ENCODE measurements around the gene KDM4B. TPM values are rescaled to one million over a fixed set of nuclear protein-coding genes. Genes with fewer than 3 reads are reported as not detected.

The KDM4B gene
- total RNA-seq, 1 experiment from 2014 or later, result 35.9 TPM

DNA sequence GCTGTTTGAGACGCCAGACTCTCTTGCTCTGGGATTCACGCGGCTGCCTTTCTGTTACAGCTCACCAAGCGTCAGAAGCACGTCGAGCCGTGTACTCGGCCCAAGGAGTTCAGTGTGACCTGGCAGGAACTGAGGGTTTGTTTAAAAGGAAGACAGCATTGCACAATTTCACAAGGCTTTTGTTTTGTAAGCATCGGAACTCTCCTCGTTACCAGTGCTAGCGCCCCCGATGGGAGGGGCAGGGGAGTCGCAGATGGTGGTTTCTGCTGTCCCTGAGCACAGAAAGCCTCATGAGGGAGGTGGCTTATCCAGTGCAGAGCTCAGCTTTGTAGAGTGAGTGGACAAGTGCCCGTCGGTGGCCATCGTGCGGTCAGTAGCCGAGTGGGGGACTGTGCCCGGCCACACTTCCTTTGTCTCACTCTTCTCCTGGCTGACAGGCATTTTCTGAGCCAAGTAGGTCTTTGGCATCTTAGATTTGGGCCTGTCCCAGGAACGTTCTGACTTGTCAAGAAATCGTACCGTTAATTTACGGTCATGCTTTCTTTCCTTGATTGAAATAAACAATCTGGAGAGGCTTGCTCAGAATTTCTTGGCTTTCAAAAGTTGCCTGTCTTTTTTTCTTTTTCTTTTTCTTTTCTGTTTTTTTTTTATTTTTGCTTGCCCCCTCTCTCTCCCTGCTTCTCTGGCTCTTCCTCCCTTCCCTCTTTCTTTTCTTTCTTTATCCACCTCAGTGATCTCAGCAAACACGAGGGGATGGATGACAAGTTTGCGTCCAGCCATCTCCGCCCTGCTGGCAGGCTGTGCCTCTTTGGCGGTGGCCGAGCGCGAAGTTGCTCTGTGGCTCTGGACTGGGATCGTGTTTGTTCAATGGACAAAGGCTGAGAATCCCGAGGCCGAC lies 7.7 kb downstream of the KDM4B start:
- Histone ChIP-seq H3K4me3 (replicated peaks in 1 of 2; ENCODE audit: low read depth in 1 of 2, low read length in 2 of 2) (no peak overlapping the region), H3K9me2 (ENCODE audit: insufficient read depth) (no peaks in the 10 kb centered on the region), H3K27me3 (ENCODE audit: insufficient read depth, low read length) (no peaks in the 10 kb centered on the region), H3K27ac (ENCODE audit: low read depth, low read length) (no peak overlapping the region), H3K36me3 (ENCODE audit: control insufficient read depth in 1 of 2, insufficient read depth in 2 of 2, low read length in 2 of 2) (0 out of 4 replicates have a peak, but pooled peaks cover 0 to 2% of the 10 kb centered on the region in 2 experiments), H4K20me1 (ENCODE audit: insufficient read depth) (no peaks in the 10 kb centered on the region), H3K9ac (ENCODE audit: low read length) (no peak overlapping the region), H3K4me2 (ENCODE audit: low read length) (peak overlapping the region; percentile 62; the same call in 1 of the 2 replicates), H3K79me2 (ENCODE audit: insufficient read depth, low read length) (peaks cover 55% of the 10 kb centered on the region), H3K9me3 (ENCODE audit: control insufficient read depth in 1 of 2, insufficient read depth in 1 of 2, low read depth in 1 of 2, low read length in 2 of 2) (no peaks in the 10 kb centered on the region), H3K4me1 (ENCODE audit: control insufficient read depth in 1 of 2, insufficient read depth in 2 of 2, low read length in 2 of 2) (peaks cover 40 to 60% of the 10 kb centered on the region in 2 experiments), H2AFZ (ENCODE audit: low read depth, low read length, poor library complexity, severe bottlenecking) (no peak overlapping the region)
- intact Hi-C loops (cut with micrococcal nuclease), result loop anchor here (10.0 kb wide), 1 partner anchor 252 kb away; the partner anchor contains the start of gene DPP9
- RAD21 ChIA-PET (ENCODE audit: low non-redundant PET in 1 of 2, low total read pairs in 2 of 2, uncharacterized antibody in 2 of 2, unreplicated experiment in 2 of 2), result no interaction called here
- ATAC-seq (no peak), DNase-seq (ENCODE audit: low read depth, low spot score) (no peak)
- TF ChIP-seq CTCF (IDR thresholded peaks at IDR 0.05 in 2 of 3, conservative IDR thresholded peaks at IDR 0.05 in 1 of 3; ENCODE audit: borderline replicate concordance in 1 of 3, insufficient read depth in 1 of 3, low read depth in 2 of 3, low read length in 2 of 3) (peak in 2 of 3 experiments; percentile 35 to 54; a peak in 4 of 6 replicates), RAD21 (IDR thresholded peaks at IDR 0.05; ENCODE audit: low read depth) (no peak), EGR1 (IDR thresholded peaks at IDR 0.05; ENCODE audit: low read depth) (no peak), JUND (IDR thresholded peaks at IDR 0.05) (no peak), ZBTB33 (IDR thresholded peaks at IDR 0.05; ENCODE audit: extremely low read depth, insufficient replicate concordance, low read length) (no peak), CBX3 (IDR thresholded peaks at IDR 0.05; ENCODE audit: low read depth) (no peak), SIN3A (IDR thresholded peaks at IDR 0.05; ENCODE audit: low read depth) (no peak), POLR2AphosphoS5 (IDR thresholded peaks at IDR 0.05; ENCODE audit: low read depth, low read length) (no peak)
- BruUV-seq (replicated peaks), result no TSS peak
- CTCF ChIA-PET, result interaction anchor here (2.0 kb wide), 1 partner anchor 25 kb away, joined by 5 read pairs; no protein-coding TSS in a partner anchor
- POLR2A ChIA-PET, result no interaction called here

All from HCT116 (cell line).